Ovary (tissue), 9 donors: ENCODE results near the gene SLC2A13. TPM values are rescaled to one million over a fixed set of nuclear protein-coding genes. Genes with fewer than 3 reads are reported as not detected.

Experiments used
- DNase-seq, 5 donors: peaks; one replicate each; pipeline ENCODE4 v3.0.0-alpha.2; 2019 to 2020
- H3K27ac ChIP-seq, 2 donors: fragments of 200-600 bp; one replicate each; pipeline versions ENCODE4 v1.5.1 to v1.8.0; 2019 to 2022
- H3K27me3 ChIP-seq: fragments of 200-600 bp; one replicate; pipeline ENCODE4 v1.8.0; 2022
- H3K36me3 ChIP-seq: fragments of 200-600 bp; sonication (generic); one replicate; pipeline ENCODE4 v1.5.1; 2019
- H3K4me1 ChIP-seq: one replicate; pipeline ENCODE4 v1.8.1; 2013; ENCODE audit warnings: mild to moderate bottlenecking, moderate library complexity; ENCODE audit not compliant: insufficient read depth
- H3K4me3 ChIP-seq: fragments of 200-600 bp; sonication (generic); one replicate; pipeline ENCODE4 v1.5.1; 2017
- H3K9me3 ChIP-seq, 2 donors: fragments of 200-600 bp in 1 of 2; sonication (generic) in 1 of 2; one replicate each; pipeline versions ENCODE4 v1.5.1 to v1.8.1; 2013 to 2019; ENCODE audit warnings: mild to moderate bottlenecking in 1 of 2, moderate library complexity in 1 of 2
- CTCF ChIP-seq, 3 donors: fragments of 450-650 bp in 2 of 3; fragments of 200-600 bp in 1 of 3; IDR thresholded peaks; one replicate each; pipeline versions ENCODE4 v1.5.1 to v1.8.0; 2016 to 2022; ENCODE audit warnings: antibody characterized with exemption in 3 of 3, mild to moderate bottlenecking in 1 of 3
- EP300 ChIP-seq: sonication (generic); formaldehyde crosslinking; IDR thresholded peaks from one replicate; pipeline ENCODE4 v1.6.1; 2017; ENCODE audit warnings: antibody characterized with exemption
- POLR2A ChIP-seq: fragments of 450-650 bp; IDR thresholded peaks from one replicate; pipeline ENCODE4 v1.6.1; 2017; ENCODE audit warnings: antibody characterized with exemption, mild to moderate bottlenecking, moderate library complexity
- WGBS, 3 donors: extraction: QIAGEN DNeasy Blood & Tissue Kit in 1 of 3; methylation state at CpG; one replicate each; pipeline versions ENCODE4 v1.1.5 to v1.1.7; 2013 to 2017; 5-methylcytosine and 5-hydroxymethylcytosine counted together
- intact Hi-C, 4 donors: fragments of 100-400 bp; cut with DNase I; formaldehyde crosslinking; loops; one replicate each; pipeline versions ENCODE4 v1.11.0 to v1.15.1; 2022 to 2023
- polyA plus RNA-seq, 2 donors: library from polyadenylated mRNA; stranded (reverse); fragments of 200-250 nt in 1 of 2; fragments of 350-450 nt in 1 of 2; fragmentation: Illumina TruSeq in 1 of 2; extraction: RNeasy Lipid Tissue Mini Kit (QIAGEN cat#74804) in 1 of 2; gene quantifications; one replicate each; pipeline ENCODE4 v1.2.3, GENCODE V29; 2013 to 2014
- total RNA-seq, 7 donors: library from RNA; depleted of rRNA in 2 of 7; stranded (reverse); fragments of >200 nt in 2 of 7; fragmentation: NEBNext Ultra II Directional in 3 of 7; extraction: Animal tissue kit (Norgen Biotek cat#: 25700) in 3 of 7; gene quantifications; one replicate each; pipeline versions ENCODE4 v1.1.0 to v1.2.4, GENCODE V29; 2016 to 2023
- donor health status: DM: no; HTN: no; CAD: no; lungs with moderate emphysema.
- donor health status: DM: no; HTN: no; CAD: no.
- donor health status: Bipolar disorder and iron deficiency.
- donor health status: DM: yes; HTN: yes; CAD: no.
- donor health status: DM: no; HTN: no; CAD: no.
- donor health status: DM: yes; HTN: yes; CAD: no.

SLC2A13 gene
- total and polyA plus RNA-seq, 9 donors = 2.3 to 24.3 (median 7.9) TPM

GRCh38 chr12:39830171-39830570 lies 275.7 kb downstream of the SLC2A13 start:
- TF ChIP-seq CTCF (IDR thresholded peaks at IDR 0.05) = no peak
- no peak for TF ChIP-seq EP300
- TF ChIP-seq POLR2A = no peak
- Histone ChIP-seq H3K4me1 (no peaks in the 10 kb centered on the region), H3K36me3 (no peaks in the 10 kb centered on the region), H3K27me3 (no peaks in the 10 kb centered on the region), H3K27ac (no peak overlapping the region), H3K9me3 (no peaks in the 10 kb centered on the region), H3K4me3 (no peak overlapping the region)
- no peak for DNase-seq
- intact Hi-C loops = no loop called here
- WGBS, 3 donors = 91 to 99% (median 98%) methylated on average over 4 of the region's 4 CpGs

GRCh38 chr12:39824505-39825212 lies 281.2 kb downstream of the SLC2A13 start:
- DNase-seq = no peak
- TF ChIP-seq POLR2A (no peak), CTCF (IDR thresholded peaks at IDR 0.05) (no peak), EP300 (no peak)
- Histone ChIP-seq H3K27ac (no peak overlapping the region), H3K4me3 (no peak overlapping the region), H3K4me1 (no peaks in the 10 kb centered on the region), H3K36me3 (no peaks in the 10 kb centered on the region), H3K9me3 (no peaks in the 10 kb centered on the region), H3K27me3 (no peaks in the 10 kb centered on the region)
- intact Hi-C loops = no loop called here
- 39 to 52% (median 39%) methylated on average over 3 of the region's 3 CpGs for WGBS, 3 donors

- Histone ChIP-seq H3K4me3 (no peak overlapping the region), H3K4me1 (no peaks in the 10 kb centered on the region), H3K27me3 (no peaks in the 10 kb centered on the region), H3K27ac (no peak overlapping the region), H3K9me3 (no peaks in the 10 kb centered on the region), H3K36me3 (no peaks in the 10 kb centered on the region)
- no peak for TF ChIP-seq CTCF (IDR thresholded peaks at IDR 0.05)
- TF ChIP-seq POLR2A = no peak
- TF ChIP-seq EP300 = no peak
- intact Hi-C loops = no loop called here
- DNase-seq = no peak
Measured at GRCh38 chr12:39816671-39817185, 289.2 kb downstream of the SLC2A13 start.

- Histone ChIP-seq H3K27me3 (no peaks in the 10 kb centered on the region), H3K4me3 (no peak overlapping the region), H3K4me1 (no peaks in the 10 kb centered on the region), H3K9me3 (no peaks in the 10 kb centered on the region), H3K27ac (no peak overlapping the region), H3K36me3 (no peaks in the 10 kb centered on the region)
- 94 to 97% (median 96%) methylated on average over 2 of the region's 2 CpGs for WGBS, 3 donors
- intact Hi-C loops = no loop called here
- DNase-seq = no peak
- TF ChIP-seq EP300 (no peak), CTCF (IDR thresholded peaks at IDR 0.05) (no peak), POLR2A (no peak)
Measured at GRCh38 chr12:39815746-39816145, 290.1 kb downstream of the SLC2A13 start.
